ENCODE data around the gene PPP1R13B. TPM values are rescaled to one million over a fixed set of nuclear protein-coding genes. Genes with fewer than 3 reads are reported as not detected.

PPP1R13B gene
- polyA plus RNA-seq, 1 donor (not counting 4 experiments of a cell fraction or from before 2014, with no cell fraction given) = 7.7 TPM

- dilution Hi-C loops (cut with MboI; ENCODE audit: extremely low pct_ligation_motif_present, low sequenced_read_pairs) = no loop called here
- H4K20me1 ChIP-seq (ENCODE audit: control insufficient read depth, extremely low read depth, insufficient read depth, low read length) = peaks cover 28% of the 10 kb centered on the region
- TF ChIP-seq EZH2 (IDR thresholded peaks at IDR 0.05; ENCODE audit: low read length) = no peak
- TF ChIP-seq CTCF (optimal IDR thresholded peaks at IDR 0.05 in 1 of 3, IDR thresholded peaks at IDR 0.05 in 1 of 3, conservative IDR thresholded peaks at IDR 0.05 in 1 of 3; ENCODE audit: extremely low read depth in 1 of 3, insufficient read depth in 2 of 3, low read length in 3 of 3) = no peak
- H3K4me1 ChIP-seq (ENCODE audit: control insufficient read depth, extremely low read depth, insufficient read depth, low read length) = peaks cover 27% of the 10 kb centered on the region
- peaks cover 13% of the 10 kb centered on the region for H3K79me2 ChIP-seq (ENCODE audit: control insufficient read depth, insufficient read depth, low read length)
- peaks cover 31 to 40% of the 10 kb centered on the region in 2 experiments for H3K36me3 ChIP-seq (ENCODE audit: control insufficient read depth in 2 of 2, extremely low read depth in 1 of 2, insufficient read depth in 2 of 2, low read length in 2 of 2)
- H3K27me3 ChIP-seq (ENCODE audit: control insufficient read depth, extremely low read depth, insufficient read depth, low read length) = no peaks in the 10 kb centered on the region
- H3K9ac ChIP-seq (ENCODE audit: control insufficient read depth, extremely low read depth, insufficient read depth, low read length) = no peak overlapping the region
- H3K9me3 ChIP-seq (ENCODE audit: control insufficient read depth, low read depth, low read length) = no peaks in the 10 kb centered on the region
- H3K9me1 ChIP-seq (ENCODE audit: control insufficient read depth, extremely low read depth, insufficient read depth, low read length) = no peaks in the 10 kb centered on the region
- no peak overlapping the region for H2AFZ ChIP-seq (ENCODE audit: control insufficient read depth, low read length)
- H3K4me3 ChIP-seq (ENCODE audit: control insufficient read depth in 2 of 3, extremely low read depth in 1 of 3, insufficient read depth in 2 of 3, low read depth in 1 of 3, low read length in 3 of 3) = no peak overlapping the region
- DNase-seq (ENCODE audit: low read depth, low spot score) = no peak
- H3K4me2 ChIP-seq (ENCODE audit: control insufficient read depth, extremely low read depth, insufficient read depth, low read depth, low read length) = no peak overlapping the region
- no peak for FAIRE-seq
- H3K27ac ChIP-seq (ENCODE audit: control insufficient read depth, insufficient read depth, low read length) = no peak overlapping the region
Measured at GRCh38 chr14:103695296-103696069, 151.9 kb downstream of the PPP1R13B start.

GRCh38 chr14:103694572-103695026 is 152.8 kb downstream of the PPP1R13B start:
- peaks cover 16% of the 10 kb centered on the region for H3K79me2 ChIP-seq (ENCODE audit: control insufficient read depth, insufficient read depth, low read length)
- H3K36me3 ChIP-seq (ENCODE audit: control insufficient read depth in 2 of 2, extremely low read depth in 1 of 2, insufficient read depth in 2 of 2, low read length in 2 of 2) = peaks cover 28 to 38% of the 10 kb centered on the region in 2 experiments
- DNase-seq (ENCODE audit: low read depth, low spot score) = no peak
- TF ChIP-seq EZH2 (IDR thresholded peaks at IDR 0.05; ENCODE audit: low read length) (no peak), CTCF (optimal IDR thresholded peaks at IDR 0.05 in 1 of 3, IDR thresholded peaks at IDR 0.05 in 1 of 3, conservative IDR thresholded peaks at IDR 0.05 in 1 of 3; ENCODE audit: extremely low read depth in 1 of 3, insufficient read depth in 2 of 3, low read length in 3 of 3) (peak in 1 of 3 experiments; percentile 14)
- no peak overlapping the region for H3K27ac ChIP-seq (ENCODE audit: control insufficient read depth, insufficient read depth, low read length)
- no peak overlapping the region for H3K9ac ChIP-seq (ENCODE audit: control insufficient read depth, extremely low read depth, insufficient read depth, low read length)
- H4K20me1 ChIP-seq (ENCODE audit: control insufficient read depth, extremely low read depth, insufficient read depth, low read length) = peaks cover 28% of the 10 kb centered on the region
- H3K4me2 ChIP-seq (ENCODE audit: control insufficient read depth, extremely low read depth, insufficient read depth, low read depth, low read length) = no peak overlapping the region
- dilution Hi-C loops (cut with MboI; ENCODE audit: extremely low pct_ligation_motif_present, low sequenced_read_pairs) = no loop called here
- FAIRE-seq = no peak
- no peak overlapping the region for H3K4me3 ChIP-seq (ENCODE audit: control insufficient read depth in 2 of 3, extremely low read depth in 1 of 3, insufficient read depth in 2 of 3, low read depth in 1 of 3, low read length in 3 of 3)
- H2AFZ ChIP-seq (ENCODE audit: control insufficient read depth, low read length) = no peak overlapping the region
- no peaks in the 10 kb centered on the region for H3K9me1 ChIP-seq (ENCODE audit: control insufficient read depth, extremely low read depth, insufficient read depth, low read length)
- no peaks in the 10 kb centered on the region for H3K9me3 ChIP-seq (ENCODE audit: control insufficient read depth, low read depth, low read length)
- H3K27me3 ChIP-seq (ENCODE audit: control insufficient read depth, extremely low read depth, insufficient read depth, low read length) = no peaks in the 10 kb centered on the region
- peaks cover 29% of the 10 kb centered on the region for H3K4me1 ChIP-seq (ENCODE audit: control insufficient read depth, extremely low read depth, insufficient read depth, low read length)
